ENCODE data around the gene SIM1. TPM values are rescaled to one million over a fixed set of nuclear protein-coding genes. Genes with fewer than 3 reads are reported as not detected.

SIM1 gene
- total and polyA plus RNA-seq, 12 donors: not detected

DNA sequence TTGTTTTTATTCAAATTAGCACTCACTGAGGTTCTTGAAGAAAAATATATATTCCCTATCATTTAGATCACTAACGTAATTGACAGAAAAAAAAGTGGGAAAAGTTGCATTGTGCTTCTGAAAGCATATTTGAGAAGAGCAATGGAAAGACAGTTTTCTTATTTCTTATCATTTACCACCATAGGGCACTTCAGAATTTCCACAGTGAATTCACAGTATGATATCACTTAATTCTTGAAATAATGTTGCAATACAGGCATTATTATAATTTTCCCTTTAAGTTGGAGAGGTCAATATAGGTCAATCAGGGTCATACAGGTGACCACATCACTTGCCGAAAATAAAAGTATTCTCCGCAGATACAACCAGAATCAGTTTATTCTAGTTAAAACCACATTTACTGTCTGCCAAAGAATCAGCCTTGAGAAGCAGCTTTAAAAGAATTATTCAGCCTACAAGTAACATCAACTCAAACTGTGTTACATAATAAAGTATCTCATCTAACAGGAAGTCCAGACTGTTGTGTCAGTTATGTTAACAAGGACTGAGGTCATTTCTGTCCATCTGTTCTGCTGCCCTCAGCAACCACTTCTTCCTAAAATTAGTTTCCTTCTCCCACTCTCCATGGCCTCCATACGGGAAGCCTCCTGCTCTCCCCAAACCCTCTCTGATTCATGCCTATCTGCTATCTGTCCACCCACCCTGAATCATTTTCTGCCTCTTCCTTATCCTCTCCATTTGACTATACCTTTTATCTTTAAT is 121.2 kb downstream of the SIM1 start:
- intact Hi-C loops (cut with DNase I): no loop called here
- DNase-seq (no peak), ATAC-seq (peak in 4 of 8 donors; percentile 20 to 61 (median 37))
- Histone ChIP-seq H3K4me3 (no peak overlapping the region), H3K4me1 (peaks cover 0 to 29% (median 0%) of the 10 kb centered on the region in 9 donors), H3K27me3 (no peaks in the 10 kb centered on the region), H3K27ac (no peak overlapping the region), H3K36me3 (no peaks in the 10 kb centered on the region), H3K9me3 (peaks cover 0 to 7% (median 0%) of the 10 kb centered on the region in 11 donors)
- 62% methylated on average over 4 of the region's 4 CpGs for WGBS, 2 donors
- TF ChIP-seq, protein P1, sequence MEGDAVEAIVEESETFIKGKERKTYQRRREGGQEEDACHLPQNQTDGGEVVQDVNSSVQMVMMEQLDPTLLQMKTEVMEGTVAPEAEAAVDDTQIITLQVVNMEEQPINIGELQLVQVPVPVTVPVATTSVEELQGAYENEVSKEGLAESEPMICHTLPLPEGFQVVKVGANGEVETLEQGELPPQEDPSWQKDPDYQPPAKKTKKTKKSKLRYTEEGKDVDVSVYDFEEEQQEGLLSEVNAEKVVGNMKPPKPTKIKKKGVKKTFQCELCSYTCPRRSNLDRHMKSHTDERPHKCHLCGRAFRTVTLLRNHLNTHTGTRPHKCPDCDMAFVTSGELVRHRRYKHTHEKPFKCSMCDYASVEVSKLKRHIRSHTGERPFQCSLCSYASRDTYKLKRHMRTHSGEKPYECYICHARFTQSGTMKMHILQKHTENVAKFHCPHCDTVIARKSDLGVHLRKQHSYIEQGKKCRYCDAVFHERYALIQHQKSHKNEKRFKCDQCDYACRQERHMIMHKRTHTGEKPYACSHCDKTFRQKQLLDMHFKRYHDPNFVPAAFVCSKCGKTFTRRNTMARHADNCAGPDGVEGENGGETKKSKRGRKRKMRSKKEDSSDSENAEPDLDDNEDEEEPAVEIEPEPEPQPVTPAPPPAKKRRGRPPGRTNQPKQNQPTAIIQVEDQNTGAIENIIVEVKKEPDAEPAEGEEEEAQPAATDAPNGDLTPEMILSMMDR (IDR thresholded peaks at IDR 0.05): no peak

DNA sequence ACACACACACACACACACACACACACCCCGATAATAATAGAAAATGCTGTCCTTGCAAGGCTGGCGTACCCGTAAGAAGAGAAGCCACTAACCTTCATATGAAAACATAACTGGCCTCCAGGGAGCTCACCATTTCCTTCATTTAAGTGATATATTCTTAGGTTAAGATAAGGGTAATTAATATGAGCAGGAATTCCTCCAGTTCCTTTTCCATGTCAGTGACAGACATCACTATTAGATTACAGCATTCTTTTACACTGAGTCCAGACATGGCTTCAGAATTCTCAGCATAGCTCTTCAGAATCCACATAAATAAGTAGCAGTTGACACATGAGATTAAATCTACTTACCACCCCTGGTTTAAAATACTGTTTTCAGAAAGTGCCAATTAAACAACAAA is 121.9 kb downstream of the SIM1 start:
- Histone ChIP-seq H3K4me3 (no peak overlapping the region), H3K27ac (no peak overlapping the region), H3K36me3 (no peaks in the 10 kb centered on the region), H3K27me3 (no peaks in the 10 kb centered on the region), H3K9me3 (peaks cover 0 to 7% (median 0%) of the 10 kb centered on the region in 11 donors), H3K4me1 (peaks cover 0 to 24% (median 0%) of the 10 kb centered on the region in 9 donors)
- TF ChIP-seq, protein P1 (IDR thresholded peaks at IDR 0.05): no peak
- intact Hi-C loops (cut with DNase I): no loop called here
- 31 to 60% methylated on average over 3 of the region's 3 CpGs for WGBS, 2 donors
- DNase-seq (no peak), ATAC-seq (no peak)

DNA sequence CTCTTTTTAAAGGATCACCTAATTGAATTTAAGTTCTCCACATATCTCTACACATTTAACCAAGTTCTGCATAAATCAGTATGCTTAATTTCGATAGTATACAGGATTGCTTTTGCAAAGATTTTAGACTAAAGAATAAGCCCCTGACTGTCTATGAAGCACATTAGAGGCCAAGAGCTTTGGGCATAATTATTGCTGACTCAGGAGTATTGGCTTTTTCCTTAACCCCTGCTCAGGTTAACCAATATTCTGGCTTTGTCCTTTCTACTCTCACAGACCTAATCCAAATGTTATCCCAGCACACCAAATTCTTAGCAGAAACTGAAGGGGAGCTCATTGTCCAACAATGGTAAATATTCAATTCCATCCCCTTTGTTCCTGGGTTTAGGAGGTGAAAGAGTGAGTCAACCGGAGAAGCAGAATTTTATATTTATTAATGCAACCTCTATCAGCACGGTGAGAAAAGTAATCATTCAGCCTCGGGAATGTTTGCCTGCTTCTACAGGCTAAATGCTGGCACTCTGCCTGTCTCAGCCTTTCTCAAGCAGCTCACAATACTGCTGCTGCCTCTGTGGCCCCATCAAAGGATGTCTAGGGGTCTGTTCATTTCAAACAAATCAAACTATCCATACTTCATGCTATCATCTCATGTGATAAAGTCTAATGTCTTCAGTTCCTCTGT is 125.0 kb downstream of the SIM1 start:
- TF ChIP-seq, protein P1 (IDR thresholded peaks at IDR 0.05): no peak
- peaks cover 0 to 14% (median 0%) of the 10 kb centered on the region in 9 donors for H3K4me1 ChIP-seq
- peaks cover 0 to 7% (median 0%) of the 10 kb centered on the region in 11 donors for H3K9me3 ChIP-seq
- no peaks in the 10 kb centered on the region for H3K27me3 ChIP-seq
- DNase-seq (no peak), ATAC-seq (no peak)
- intact Hi-C loops (cut with DNase I): no loop called here
- H3K36me3 ChIP-seq: no peaks in the 10 kb centered on the region
- H3K4me3 ChIP-seq: no peak overlapping the region
- 59 to 64% methylated on average over 4 of the region's 4 CpGs for WGBS, 2 donors
- no peak overlapping the region for H3K27ac ChIP-seq

- Histone ChIP-seq H3K4me3 (no peak overlapping the region), H3K36me3 (no peaks in the 10 kb centered on the region), H3K4me1 (peaks cover 0 to 2% (median 0%) of the 10 kb centered on the region in 9 donors), H3K27ac (no peak overlapping the region), H3K9me3 (peaks cover 0 to 7% (median 0%) of the 10 kb centered on the region in 11 donors), H3K27me3 (no peaks in the 10 kb centered on the region)
- WGBS, 2 donors: 80 to 84% methylated on average over 2 of the region's 2 CpGs
- intact Hi-C loops (cut with DNase I): no loop called here
- DNase-seq (no peak), ATAC-seq (no peak)
- TF ChIP-seq, protein P1 (IDR thresholded peaks at IDR 0.05): no peak
These were observed 126.6 kb downstream of the SIM1 start for GRCh38 chr6:100338090-100338489.

Measured in heart right ventricle (tissue), 16 donors.